ENCODE results near the gene ELFN1. TPM values are rescaled to one million over a fixed set of nuclear protein-coding genes. Genes with fewer than 3 reads are reported as not detected.

ELFN1 gene
- polyA plus RNA-seq, 1 of the 3 experiments (the other 2 are of a cell fraction): 0.05 TPM

- Histone ChIP-seq H3F3A (replicated peaks; ENCODE audit: insufficient read depth) (peaks cover 11% of the 10 kb centered on the region), H3K36me3 (replicated peaks in 1 of 2; ENCODE audit: control insufficient read depth in 1 of 2, insufficient read depth in 2 of 2, low read length in 1 of 2) (no peaks in the 10 kb centered on the region), H3K27ac (ENCODE audit: low read depth in 2 of 2, low read length in 1 of 2) (peak overlapping the region in 1 of 2 experiments; percentile 91; a peak in 2 of 4 replicates), H3K4me3 (ENCODE audit: low read depth in 2 of 2, low read length in 1 of 2) (peak overlapping the region; percentile 47 to 61; a peak in 3 of 4 replicates), H3K9me2 (no peaks in the 10 kb centered on the region), H3K9me3 (no peaks in the 10 kb centered on the region), H3K27me3 (ENCODE audit: insufficient read depth) (peaks cover 61% of the 10 kb centered on the region), H2AFZ (ENCODE audit: low read depth) (no peak overlapping the region), H3K9ac (no peak overlapping the region), H3K4me2 (peak overlapping the region; percentile 94; the same call in 1 of the 2 replicates), H3K4me1 (ENCODE audit: control insufficient read depth in 1 of 2, insufficient read depth in 2 of 2, low read depth in 1 of 2, low read length in 1 of 2) (peaks cover 0 to 36% of the 10 kb centered on the region in 2 experiments; a peak in 1 of 4 replicates), H4K20me1 (ENCODE audit: insufficient read depth) (peaks cover 14% of the 10 kb centered on the region; the same call in 1 of the 2 replicates), H3K79me2 (ENCODE audit: insufficient read depth) (no peaks in the 10 kb centered on the region)
- DNase-seq: peak; percentile 87
- no peak for TF ChIP-seq MAX (IDR thresholded peaks at IDR 0.05; ENCODE audit: low read depth)
- TF ChIP-seq, protein P1, sequence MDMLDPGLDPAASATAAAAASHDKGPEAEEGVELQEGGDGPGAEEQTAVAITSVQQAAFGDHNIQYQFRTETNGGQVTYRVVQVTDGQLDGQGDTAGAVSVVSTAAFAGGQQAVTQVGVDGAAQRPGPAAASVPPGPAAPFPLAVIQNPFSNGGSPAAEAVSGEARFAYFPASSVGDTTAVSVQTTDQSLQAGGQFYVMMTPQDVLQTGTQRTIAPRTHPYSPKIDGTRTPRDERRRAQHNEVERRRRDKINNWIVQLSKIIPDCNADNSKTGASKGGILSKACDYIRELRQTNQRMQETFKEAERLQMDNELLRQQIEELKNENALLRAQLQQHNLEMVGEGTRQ (IDR thresholded peaks at IDR 0.05; ENCODE audit: borderline replicate concordance, low read depth, low read length): no peak
- no peak for TF ChIP-seq MXI1 (IDR thresholded peaks at IDR 0.05; ENCODE audit: low read depth, low read length)
- no peak for TF ChIP-seq RAD21 (IDR thresholded peaks at IDR 0.05; ENCODE audit: low read length)
- no peak; the same call in 1 of the 2 replicates for TF ChIP-seq SMC3 (IDR thresholded peaks at IDR 0.05; ENCODE audit: low read depth, low read length)
- no peak for TF ChIP-seq JUND (IDR thresholded peaks at IDR 0.05)
- TF ChIP-seq GABPA (IDR thresholded peaks at IDR 0.05; ENCODE audit: low read depth): no peak
- TF ChIP-seq POLR2AphosphoS5 (IDR thresholded peaks at IDR 0.05; ENCODE audit: low read depth, low read length): no peak
- TF ChIP-seq FOSL2 (IDR thresholded peaks at IDR 0.05; ENCODE audit: borderline replicate concordance, low read depth): no peak
- TF ChIP-seq EP300 (IDR thresholded peaks at IDR 0.05; ENCODE audit: borderline replicate concordance in 1 of 2, low read depth in 1 of 2, low read length in 1 of 2): no peak
- TF ChIP-seq YY1 (IDR thresholded peaks at IDR 0.05; ENCODE audit: low read depth): no peak
- TF ChIP-seq EZH2phosphoT487 (IDR thresholded peaks at IDR 0.05; ENCODE audit: borderline replicate concordance, low read depth): no peak
- TF ChIP-seq ELF1 (IDR thresholded peaks at IDR 0.05): no peak
- TF ChIP-seq REST (IDR thresholded peaks at IDR 0.05; ENCODE audit: low read depth, low read length): no peak
- TF ChIP-seq GATA2 (CRISPR knock-in tag; IDR thresholded peaks at IDR 0.05): no peak
- no peak for TF ChIP-seq NFIC (IDR thresholded peaks at IDR 0.05; ENCODE audit: borderline replicate concordance)
- no peak for TF ChIP-seq MEF2A (IDR thresholded peaks at IDR 0.05; ENCODE audit: borderline replicate concordance, low read depth)
- no peak for TF ChIP-seq NRF1 (IDR thresholded peaks at IDR 0.05; ENCODE audit: low read depth, low read length)
- no peak for TF ChIP-seq TAF1 (IDR thresholded peaks at IDR 0.05; ENCODE audit: borderline replicate concordance, low read depth, low read length)
- TF ChIP-seq IRF3 (IDR thresholded peaks at IDR 0.05; ENCODE audit: low read depth, low read length): no peak
- ChIA-PET POLR2A (no interaction called here), CTCF (interaction anchor here (2.0 kb wide), 1 partner anchor 12 kb away, joined by 10 read pairs; no protein-coding TSS in a partner anchor)
- WGBS (ENCODE audit: low lambda C conversion rate): 2% methylated on average over 46 of the region's 98 CpGs
Measured at GRCh38 chr7:1665549-1666316, 4.3 kb upstream of the ELFN1 start.
